CD14-positive monocyte (primary cell): Measurements from ENCODE around the gene CEP131. TPM values are rescaled to one million over a fixed set of nuclear protein-coding genes. Genes with fewer than 3 reads are reported as not detected.

Experiments
- DNase-seq, 3 donors: peaks; one replicate each; pipeline ENCODE4 v3.0.0-alpha.2; 2011 to 2022
- H2AFZ ChIP-seq: 2 replicates; pipeline ENCODE4 v1.6.0; 2012; ENCODE audit warnings: mild to moderate bottlenecking, low read depth, low read length, inconsistent platforms; ENCODE audit not compliant: insufficient read depth, poor library complexity, severe bottlenecking
- H3K27ac ChIP-seq, 2 donors: 1 replicate in 1 of 2; 2 replicates in 1 of 2; pipeline ENCODE4 v1.5.1; 2012 to 2013; ENCODE audit warnings: low read length in 2 of 2, control low read depth in 1 of 2, inconsistent platforms in 1 of 2, low read depth in 1 of 2, mild to moderate bottlenecking in 1 of 2
- H3K27me3 ChIP-seq, 2 donors: one replicate each; pipeline versions ENCODE4 v1.6.0 to v1.6.1; 2011 to 2013; ENCODE audit warnings: low read length in 2 of 2; ENCODE audit not compliant: control insufficient read depth in 2 of 2, insufficient read depth in 2 of 2
- H3K36me3 ChIP-seq, 2 donors: replicated peaks in 1 of 2; 1 replicate in 1 of 2; 2 replicates in 1 of 2; pipeline versions ENCODE4 v1.5.1 to v1.6.1; 2012 to 2013; ENCODE audit warnings: low read length in 2 of 2, control low read depth in 1 of 2, inconsistent platforms in 1 of 2, mild to moderate bottlenecking in 1 of 2; ENCODE audit not compliant: insufficient read depth in 2 of 2, control insufficient read depth in 1 of 2
- H3K4me1 ChIP-seq, 2 donors: 1 replicate in 1 of 2; 2 replicates in 1 of 2; pipeline versions ENCODE4 v1.5.1 to v1.6.1; 2012 to 2013; ENCODE audit warnings: low read length in 2 of 2, control low read depth in 1 of 2, inconsistent platforms in 1 of 2, mild to moderate bottlenecking in 1 of 2, moderate library complexity in 1 of 2; ENCODE audit not compliant: insufficient read depth in 2 of 2, control insufficient read depth in 1 of 2
- H3K4me2 ChIP-seq: replicated peaks from 2 replicates; pipeline ENCODE3; 2012; ENCODE audit warnings: low read length, moderate library complexity, mild to moderate bottlenecking; ENCODE audit not compliant: poor library complexity, severe bottlenecking; ENCODE audit errors: extremely low read depth
- H3K4me3 ChIP-seq, 3 experiments: fragments of 200-600 bp in 1 of 3; sonication (generic) in 1 of 3; replicated peaks in 1 of 3; 1 replicate in 2 of 3; 2 replicates in 1 of 3; pipeline ENCODE4 v1.5.1; 2011 to 2013; ENCODE audit warnings: low read length in 3 of 3, mild to moderate bottlenecking in 3 of 3, control low read depth in 2 of 3, low read depth in 2 of 3, inconsistent platforms in 1 of 3, moderate library complexity in 1 of 3
- H3K79me2 ChIP-seq: 2 replicates; pipeline ENCODE4 v1.6.0; 2012; ENCODE audit warnings: mild to moderate bottlenecking, control low read depth, inconsistent platforms, low read length, moderate library complexity; ENCODE audit not compliant: insufficient read depth
- H3K9ac ChIP-seq: 2 replicates; pipeline ENCODE4 v1.6.0; 2017; ENCODE audit warnings: low read length, mild to moderate bottlenecking; ENCODE audit not compliant: insufficient read depth, poor library complexity, severe bottlenecking
- H3K9me3 ChIP-seq, 2 donors: replicated peaks in 1 of 2; 1 replicate in 1 of 2; 2 replicates in 1 of 2; pipeline versions ENCODE4 v1.5.1 to v1.6.1; 2012 to 2013; ENCODE audit warnings: low read length in 2 of 2, control low read depth in 1 of 2; ENCODE audit not compliant: control insufficient read depth in 1 of 2, insufficient read depth in 1 of 2
- H4K20me1 ChIP-seq: 2 replicates; pipeline ENCODE4 v1.6.0; 2012; ENCODE audit warnings: mild to moderate bottlenecking, low read length, control low read depth, moderate library complexity; ENCODE audit not compliant: insufficient read depth
- H3K27ac Mint-ChIP-seq, 7 donors: one replicate each; pipeline ENCODE4 v1.8.0; 2020; ENCODE audit warnings: mild to moderate bottlenecking in 7 of 7, mixed read lengths in 7 of 7, moderate library complexity in 6 of 7, inconsistent platforms in 2 of 7
- H3K27me3 Mint-ChIP-seq, 3 donors: one replicate each; pipeline ENCODE4 v1.8.0; 2021 to 2022; ENCODE audit warnings: low read depth in 3 of 3, mild to moderate bottlenecking in 3 of 3, mixed read lengths in 3 of 3, moderate library complexity in 3 of 3, inconsistent platforms in 1 of 3
- H3K36me3 Mint-ChIP-seq, 2 donors: one replicate each; pipeline ENCODE4 v1.8.0; 2020; ENCODE audit warnings: mixed read lengths in 2 of 2, inconsistent platforms in 1 of 2, mild to moderate bottlenecking in 1 of 2
- H3K4me1 Mint-ChIP-seq: one replicate; pipeline ENCODE4 v1.8.0; 2020; ENCODE audit warnings: mild to moderate bottlenecking, mixed read lengths
- H3K4me3 Mint-ChIP-seq, 2 donors: one replicate each; pipeline ENCODE4 v1.8.0; 2020; ENCODE audit warnings: mild to moderate bottlenecking in 2 of 2, mixed read lengths in 2 of 2, moderate library complexity in 1 of 2
- H3K9me3 Mint-ChIP-seq, 7 donors: one replicate each; pipeline ENCODE4 v1.8.0; 2020 to 2022; ENCODE audit warnings: mixed read lengths in 7 of 7, mild to moderate bottlenecking in 6 of 7, moderate library complexity in 6 of 7, inconsistent platforms in 2 of 7
- CTCF ChIP-seq: fragments of 200-600 bp; IDR thresholded peaks from one replicate; pipeline ENCODE4 v1.8.0; 2022; ENCODE audit warnings: antibody characterized with exemption, mild to moderate bottlenecking
- WGBS: methylation state at CpG from one replicate; pipeline ENCODE4 v1.1.5; 2013; ENCODE audit warnings: missing lambda C conversion rate; ENCODE audit not compliant: insufficient coverage; 5-methylcytosine and 5-hydroxymethylcytosine counted together
- intact Hi-C, 2 donors: fragments of 100-400 bp; cut with micrococcal nuclease; formaldehyde crosslinking; loops; one replicate each; pipeline versions ENCODE4 v1.15.0 to v1.15.1; 2023
- polyA plus RNA-seq, 3 donors: library from polyadenylated mRNA; depleted of rRNA in 1 of 3; unstranded in 2 of 3; stranded (reverse) in 1 of 3; fragments of 300-500 nt in 2 of 3; fragments of >200 nt in 1 of 3; fragmentation: Illumina TruSeq in 2 of 3; gene quantifications; 1 replicate in 2 of 3; 2 replicates in 1 of 3; pipeline ENCODE4 v1.2.3, GENCODE V29; 2012 to 2021

CEP131 gene
- polyA plus RNA-seq, 3 donors: 0.69 to 9.7 (median 1.0) TPM

- 94% methylated on average over 17 of the region's 24 CpGs for WGBS
- peaks cover 21% of the 10 kb centered on the region for H3K4me1 Mint-ChIP-seq
- Histone ChIP-seq H3K4me1 (peaks cover 21 to 29% of the 10 kb centered on the region in 2 donors), H3K36me3 (peaks cover 4 to 5% of the 10 kb centered on the region in 2 donors), H3K79me2 (peaks cover 4% of the 10 kb centered on the region), H3K4me3 (no peak overlapping the region), H3K9me3 (no peaks in the 10 kb centered on the region), H3K27ac (no peak overlapping the region), H4K20me1 (no peaks in the 10 kb centered on the region), H3K4me2 (no peak overlapping the region), H3K27me3 (no peaks in the 10 kb centered on the region), H2AFZ (no peak overlapping the region), H3K9ac (no peak overlapping the region)
- no peak overlapping the region for H3K4me3 Mint-ChIP-seq
- no peak for TF ChIP-seq CTCF
- no peaks in the 10 kb centered on the region for H3K9me3 Mint-ChIP-seq
- intact Hi-C loops: loop anchor here in 1 of 2 donors (5.0 to 10.0 kb wide), 2 partner anchors 77 to 185 kb away; partner anchors contain the start of gene BAIAP2
- peaks cover 0 to 5% (median 3%) of the 10 kb centered on the region in 3 donors for H3K27me3 Mint-ChIP-seq
- DNase-seq: no peak
- peaks cover 13 to 29% of the 10 kb centered on the region in 2 donors for H3K36me3 Mint-ChIP-seq
- H3K27ac Mint-ChIP-seq: no peak overlapping the region
Observed at GRCh38 chr17:81219476-81220180, 3.1 kb downstream of the CEP131 start.

DNA sequence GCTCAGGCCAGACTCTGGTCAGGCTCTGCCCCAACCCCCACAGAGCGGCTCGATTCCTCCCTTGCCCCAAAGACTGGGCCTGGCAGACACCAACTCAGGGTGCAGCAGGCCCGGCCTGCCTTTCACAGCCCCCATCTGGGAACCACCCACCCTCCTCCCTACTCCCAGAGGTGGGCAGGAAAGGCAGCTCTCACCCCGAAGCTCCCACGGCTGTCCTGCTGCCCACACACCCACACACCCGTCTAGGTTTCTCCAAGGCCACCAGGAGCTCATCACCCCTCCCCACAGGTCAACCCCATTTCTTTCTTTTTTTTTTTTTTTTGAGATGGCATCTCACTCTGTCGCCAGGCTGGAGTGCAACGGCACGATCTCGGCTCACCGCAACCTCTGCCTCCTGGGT is 3.8 kb downstream of the CEP131 start:
- peaks cover 13 to 29% of the 10 kb centered on the region in 2 donors for H3K36me3 Mint-ChIP-seq
- no peak overlapping the region for H3K27ac Mint-ChIP-seq
- Histone ChIP-seq H3K27me3 (no peaks in the 10 kb centered on the region), H3K36me3 (peaks cover 4 to 5% of the 10 kb centered on the region in 2 donors), H3K9me3 (no peaks in the 10 kb centered on the region), H3K9ac (no peak overlapping the region), H3K4me1 (peaks cover 18 to 25% of the 10 kb centered on the region in 2 donors), H4K20me1 (no peaks in the 10 kb centered on the region), H3K79me2 (peaks cover 4% of the 10 kb centered on the region), H3K4me3 (no peak overlapping the region), H2AFZ (no peak overlapping the region), H3K27ac (no peak overlapping the region), H3K4me2 (no peak overlapping the region)
- no peak for TF ChIP-seq CTCF
- intact Hi-C loops: no loop called here
- no peaks in the 10 kb centered on the region for H3K9me3 Mint-ChIP-seq
- peaks cover 0 to 5% (median 3%) of the 10 kb centered on the region in 3 donors for H3K27me3 Mint-ChIP-seq
- peaks cover 18% of the 10 kb centered on the region for H3K4me1 Mint-ChIP-seq
- no peak overlapping the region for H3K4me3 Mint-ChIP-seq
- no peak for DNase-seq
- WGBS: 89% methylated on average over 7 of the region's 11 CpGs
